ENCODE data around the gene RGS7. TPM values are rescaled to one million over a fixed set of nuclear protein-coding genes. Genes with fewer than 3 reads are reported as not detected.

The RGS7 gene
- total and polyA plus RNA-seq, 2 of the 4 experiments (the other 2 are of a cell fraction) = 0.58 to 0.72 TPM

GRCh38 chr1:240804475-240804874, 552.5 kb downstream of the RGS7 start:
- no peaks in the 10 kb centered on the region for H3K27me3 ChIP-seq (ENCODE audit: control insufficient read depth, insufficient read depth, low read length)
- H2BK120ac ChIP-seq (ENCODE audit: low read depth, low read length) = peak overlapping the region; percentile 77
- H4K91ac ChIP-seq (ENCODE audit: insufficient read depth, low read depth, low read length) = no peak overlapping the region
- dilution Hi-C loops (cut with HindIII; ENCODE audit: low sequenced_read_pairs, unreplicated experiment) (no loop called here), in situ Hi-C loops (cut with MboI; ENCODE audit: low sequenced_read_pairs) (no loop called here), intact Hi-C loops (cut with micrococcal nuclease) (loop anchor here (2.0 kb wide), 1 partner anchor 38 kb away; no protein-coding TSS in a partner anchor)
- DNase-seq = peak; percentile 48
- ATAC-seq (ENCODE audit: low read depth) = peak; percentile 74
- no peak overlapping the region for H3K4me3 ChIP-seq (ENCODE audit: insufficient read depth, low read depth, low read length)
- no peak overlapping the region for H2AK9ac ChIP-seq (replicated peaks; ENCODE audit: low read depth, low read length, poor library complexity)
- H4K20me1 ChIP-seq (ENCODE audit: insufficient read depth, low read length) = no peaks in the 10 kb centered on the region
- BruUV-seq (replicated peaks) = no TSS peak
- WGBS, 2 experiments (ENCODE audit: extremely low coverage in 2 of 2, insufficient read length in 1 of 2) = no CpG with 5 or more reads among the region's 2 CpGs
- H3K9me1 ChIP-seq (ENCODE audit: insufficient read depth, low read length) = 0 out of 2 replicates have a peak, but pooled peaks cover 2% of the 10 kb centered on the region
- H4K8ac ChIP-seq (ENCODE audit: low read depth in 2 of 2, low read length in 2 of 2) = peak overlapping the region; percentile 60 to 66; a peak in 2 of 4 replicates
- H2BK15ac ChIP-seq (ENCODE audit: low read depth, low read length) = no peak overlapping the region
- H3K4ac ChIP-seq (ENCODE audit: low read depth, low read length) = no peak overlapping the region
- ChIA-PET CTCF (no interaction called here), POLR2A (ENCODE audit: unreplicated experiment) (interaction anchor here (0.5 kb wide), 1 partner anchor 21 kb away, joined by 3 read pairs; no protein-coding TSS in a partner anchor)
- H3K56ac ChIP-seq (ENCODE audit: extremely low read depth, insufficient read depth, low read length) = no peak overlapping the region
- no peak overlapping the region for H3K14ac ChIP-seq (replicated peaks; ENCODE audit: low read depth, low read length)
- 0 out of 2 replicates have a peak overlapping the region, but pooled peaks have one; percentile 5 for H3K4me2 ChIP-seq (ENCODE audit: low read depth, low read length)
- 0 out of 2 replicates have a peak overlapping the region, but pooled peaks have one; percentile 8 for H2BK20ac ChIP-seq (ENCODE audit: low read depth, low read length)
- H3K9ac ChIP-seq (ENCODE audit: low read depth, low read length) = no peak overlapping the region
- no peaks in the 10 kb centered on the region for H3K79me1 ChIP-seq (ENCODE audit: low read depth in 1 of 2, low read length in 2 of 2)
- peak overlapping the region; percentile 54; the same call in 1 of the 2 replicates for H3K18ac ChIP-seq (ENCODE audit: low read depth, low read length)
- no peak overlapping the region for H3K23ac ChIP-seq (ENCODE audit: low read depth, low read length)
- TF ChIP-seq RCOR1 (IDR thresholded peaks at IDR 0.05; ENCODE audit: insufficient replicate concordance, low read length) (no peak), MXI1 (IDR thresholded peaks at IDR 0.05; ENCODE audit: borderline replicate concordance, low read depth, low read length) (no peak), RAD21 (IDR thresholded peaks at IDR 0.05; ENCODE audit: low read length) (no peak), POLR2A (IDR thresholded peaks at IDR 0.05; ENCODE audit: low read depth, low read length) (no peak), CEBPB (IDR thresholded peaks at IDR 0.05; ENCODE audit: low read depth, low read length) (no peak), CTCF (conservative IDR thresholded peaks at IDR 0.05; ENCODE audit: low read depth, low read length) (no peak), SMC3 (IDR thresholded peaks at IDR 0.05; ENCODE audit: low read depth, low read length) (no peak), ELK1 (IDR thresholded peaks at IDR 0.05; ENCODE audit: borderline replicate concordance, low read depth, low read length) (no peak), USF2 (IDR thresholded peaks at IDR 0.05; ENCODE audit: low read depth, low read length) (no peak), NFE2L2 (IDR thresholded peaks at IDR 0.05; ENCODE audit: low read depth, low read length) (no peak), MAFK (IDR thresholded peaks at IDR 0.05; ENCODE audit: low read depth, low read length) (no peak), FOS (IDR thresholded peaks at IDR 0.05; ENCODE audit: low read depth, low read length) (no peak), CHD1 (IDR thresholded peaks at IDR 0.05; ENCODE audit: low read depth, low read length) (no peak)
- no peak overlapping the region for H3K27ac ChIP-seq (ENCODE audit: insufficient read depth, low read length)
- H2AFZ ChIP-seq (replicated peaks; ENCODE audit: low read length, poor library complexity) = no peak overlapping the region
- H2BK5ac ChIP-seq (ENCODE audit: low read depth, low read length, poor library complexity, severe bottlenecking) = peak overlapping the region; percentile 89
- H4K5ac ChIP-seq (ENCODE audit: low read depth, low read length) = no peak overlapping the region
- H3K36me3 ChIP-seq (ENCODE audit: control insufficient read depth, insufficient read depth, low read length) = no peaks in the 10 kb centered on the region
- H3K4me1 ChIP-seq (ENCODE audit: control insufficient read depth, insufficient read depth, low read length) = peaks cover 4% of the 10 kb centered on the region; the same call in 1 of the 2 replicates
- H3K9me3 ChIP-seq (ENCODE audit: control insufficient read depth, insufficient read depth, low read length) = no peaks in the 10 kb centered on the region
- H2AK5ac ChIP-seq (ENCODE audit: low read depth, low read length) = no peak overlapping the region

Measured in IMR-90 (cell line).